ENCODE measurements around the gene MYH7. TPM values are rescaled to one million over a fixed set of nuclear protein-coding genes. Genes with fewer than 3 reads are reported as not detected.

Gene MYH7
- polyA plus RNA-seq, 3 donors from 2014 or later = not detected

DNA sequence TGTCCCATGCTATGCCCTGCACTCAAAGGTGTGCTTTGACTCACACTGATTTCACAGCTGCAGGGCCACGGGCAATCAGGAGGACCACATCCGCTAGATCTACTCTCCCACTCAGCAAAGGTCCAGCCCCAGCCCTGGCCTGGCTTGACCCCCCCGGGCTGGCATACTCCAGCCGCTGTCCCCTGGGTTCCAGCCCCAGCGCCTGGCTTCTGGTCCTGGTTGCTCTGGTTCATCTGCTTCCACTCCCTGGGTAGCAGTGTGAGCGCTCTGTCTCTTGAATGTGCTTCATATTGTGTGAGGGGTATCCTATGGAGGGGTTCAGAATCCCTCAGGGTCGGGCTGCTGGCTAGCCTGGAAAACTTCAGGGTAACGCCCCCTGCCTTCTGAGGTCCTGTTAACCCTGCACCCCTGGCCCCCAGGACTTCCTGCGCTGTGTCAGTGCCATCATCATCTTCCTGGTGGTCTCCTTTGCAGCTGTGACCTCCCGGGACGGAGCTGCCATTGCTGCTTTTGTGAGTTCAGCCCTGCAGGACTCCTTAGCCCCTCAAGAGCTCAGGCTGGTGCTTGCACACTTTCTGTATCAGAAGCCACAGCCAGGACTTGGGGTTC is 56.7 kb downstream of the MYH7 start:
- no peak overlapping the region for H3K27ac Mint-ChIP-seq
- DNase-seq = no peak
- no peaks in the 10 kb centered on the region for H3K9me3 Mint-ChIP-seq
- no peaks in the 10 kb centered on the region for H3K36me3 Mint-ChIP-seq
- no peak overlapping the region for H3K4me3 Mint-ChIP-seq
- no peaks in the 10 kb centered on the region for H3K4me1 Mint-ChIP-seq
- H3K27me3 Mint-ChIP-seq (ENCODE audit: low read depth in 3 of 3) = peaks cover 1 to 13% (median 2%) of the 10 kb centered on the region in 3 donors

- no peaks in the 10 kb centered on the region for H3K4me1 Mint-ChIP-seq
- peaks cover 1 to 11% (median 2%) of the 10 kb centered on the region in 3 donors for H3K27me3 Mint-ChIP-seq (ENCODE audit: low read depth in 3 of 3)
- DNase-seq = no peak
- no peaks in the 10 kb centered on the region for H3K36me3 Mint-ChIP-seq
- H3K4me3 Mint-ChIP-seq = no peak overlapping the region
- H3K27ac Mint-ChIP-seq = no peak overlapping the region
- H3K9me3 Mint-ChIP-seq = no peaks in the 10 kb centered on the region
These were observed 57.6 kb downstream of the MYH7 start for GRCh38 chr14:23377573-23378563.

DNA sequence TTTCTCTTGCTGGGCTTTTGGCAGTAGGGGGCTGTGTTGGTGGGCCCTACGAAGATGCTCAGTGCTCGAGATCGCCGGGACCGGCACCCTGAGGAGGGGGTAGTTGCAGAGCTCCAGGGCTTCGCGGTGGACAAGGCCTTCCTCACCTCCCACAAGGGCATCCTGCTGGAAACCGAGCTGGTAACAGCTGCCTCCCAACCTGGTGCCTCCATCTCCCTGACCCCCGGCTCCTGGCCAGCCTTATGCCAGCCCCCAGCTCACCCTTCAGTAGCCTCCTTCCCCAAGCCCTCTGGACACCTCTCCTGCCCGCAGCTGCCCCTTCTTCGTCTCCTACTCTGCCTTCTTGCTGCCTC is 58.3 kb downstream of the MYH7 start:
- no peak for DNase-seq
- Mint-ChIP-seq H3K4me3 (no peak overlapping the region), H3K27me3 (ENCODE audit: low read depth in 3 of 3) (peaks cover 1 to 7% (median 2%) of the 10 kb centered on the region in 3 donors), H3K27ac (no peak overlapping the region), H3K4me1 (no peaks in the 10 kb centered on the region), H3K9me3 (no peaks in the 10 kb centered on the region), H3K36me3 (no peaks in the 10 kb centered on the region)

DNA sequence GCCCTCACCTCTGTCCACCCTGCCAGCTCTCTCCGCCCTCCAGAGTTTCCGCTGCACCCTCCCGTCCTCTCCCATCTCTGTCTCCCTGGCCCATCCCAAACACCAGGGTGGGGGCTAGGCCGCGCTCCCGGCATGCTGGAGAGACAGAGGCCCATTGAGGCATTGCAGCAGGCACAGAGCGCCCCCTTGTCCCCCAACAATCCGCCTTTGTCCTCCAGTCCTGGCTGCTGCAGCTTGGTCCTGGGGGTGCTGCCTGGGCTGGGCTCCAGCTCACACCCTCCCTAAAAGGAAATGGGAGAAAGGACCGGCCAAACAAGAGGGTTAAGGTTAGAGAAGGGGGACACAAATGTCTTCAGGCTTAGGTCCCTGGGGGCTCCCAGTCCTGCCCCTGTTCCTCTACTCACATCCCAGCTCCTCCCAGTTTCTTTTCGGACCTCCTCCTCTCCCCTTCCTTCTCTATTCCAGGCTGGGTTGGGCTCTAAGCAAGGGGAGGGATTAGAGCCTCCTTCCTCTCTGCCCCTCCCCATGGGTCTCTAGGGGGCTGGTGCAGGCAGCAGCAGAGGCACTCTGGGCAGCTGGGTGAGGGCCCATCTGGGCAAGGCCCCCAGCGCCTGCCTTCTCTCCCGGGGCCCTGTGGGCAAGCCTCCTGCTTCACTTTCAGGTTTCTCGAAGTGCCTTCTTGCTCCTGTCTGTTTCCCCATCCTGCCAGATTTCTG is 58.8 kb downstream of the MYH7 start, which contains the start of gene CMTM5:
CMTM5 (plus strand) TSS at position 565 of the 716 bp plus-strand sequence. CDS start 206 bp downstream, outside the sequence.
- Mint-ChIP-seq H3K27me3 (ENCODE audit: low read depth in 3 of 3) (peaks cover 0 to 8% (median 1%) of the 10 kb centered on the region in 3 donors), H3K4me3 (no peak within 1 kb of the TSS), H3K9me3 (no peaks in the 10 kb centered on the region), H3K4me1 (no peaks in the 10 kb centered on the region), H3K36me3 (no peaks in the 10 kb centered on the region), H3K27ac (no peak within 1 kb of the TSS)
- DNase-seq = no peak

- peaks cover 0 to 5% (median 2%) of the 10 kb centered on the region in 3 donors for H3K27me3 Mint-ChIP-seq (ENCODE audit: low read depth in 3 of 3)
- no peaks in the 10 kb centered on the region for H3K4me1 Mint-ChIP-seq
- no peak overlapping the region for H3K4me3 Mint-ChIP-seq
These were observed 59.8 kb downstream of the MYH7 start for GRCh38 chr14:23375527-23376251.

GRCh38 chr14:23373041-23373440 is 62.4 kb downstream of the MYH7 start:
- no peak for DNase-seq

More at GRCh38 chr14:23375527-23376251, 59.8 kb downstream of the MYH7 start:
- Mint-ChIP-seq H3K9me3 (no peaks in the 10 kb centered on the region), H3K36me3 (no peaks in the 10 kb centered on the region), H3K27ac (no peak overlapping the region)
- no peak for DNase-seq

GRCh38 chr14:23372509-23372908 is 63.0 kb downstream of the MYH7 start, which contains the start of gene IL25:
TSS of gene IL25 (plus strand) at chr14:23372809.
- H3K27me3 Mint-ChIP-seq (ENCODE audit: low read depth in 3 of 3) = peaks cover 0 to 2% (median 2%) of the 10 kb centered on the region in 3 donors

More at GRCh38 chr14:23373041-23373440, 62.4 kb downstream of the MYH7 start:
- H3K27ac Mint-ChIP-seq = no peak overlapping the region
- no peaks in the 10 kb centered on the region for H3K4me1 Mint-ChIP-seq
- H3K4me3 Mint-ChIP-seq = no peak overlapping the region
- no peaks in the 10 kb centered on the region for H3K9me3 Mint-ChIP-seq
- H3K27me3 Mint-ChIP-seq (ENCODE audit: low read depth in 3 of 3) = peaks cover 0 to 2% (median 2%) of the 10 kb centered on the region in 3 donors
- no peaks in the 10 kb centered on the region for H3K36me3 Mint-ChIP-seq

GRCh38 chr14:23371865-23372264 is 63.6 kb downstream of the MYH7 start:
- Mint-ChIP-seq H3K27ac (no peak overlapping the region), H3K4me3 (no peak overlapping the region), H3K36me3 (no peaks in the 10 kb centered on the region), H3K9me3 (no peaks in the 10 kb centered on the region), H3K27me3 (ENCODE audit: low read depth in 3 of 3) (peaks cover 2 to 4% (median 3%) of the 10 kb centered on the region in 3 donors), H3K4me1 (no peaks in the 10 kb centered on the region)
- DNase-seq = no peak

More at GRCh38 chr14:23372509-23372908, 63.0 kb downstream of the MYH7 start, which contains the start of gene IL25:
- H3K4me1 Mint-ChIP-seq = no peaks in the 10 kb centered on the region
- no peaks in the 10 kb centered on the region for H3K9me3 Mint-ChIP-seq
- no peak for DNase-seq
- no peak within 1 kb of the TSS for H3K27ac Mint-ChIP-seq
- no peaks in the 10 kb centered on the region for H3K36me3 Mint-ChIP-seq
- no peak within 1 kb of the TSS for H3K4me3 Mint-ChIP-seq

- no peaks in the 10 kb centered on the region for H3K9me3 Mint-ChIP-seq
- no peak for DNase-seq
- peaks cover 2 to 4% (median 3%) of the 10 kb centered on the region in 3 donors for H3K27me3 Mint-ChIP-seq (ENCODE audit: low read depth in 3 of 3)
- no peaks in the 10 kb centered on the region for H3K36me3 Mint-ChIP-seq
- H3K4me1 Mint-ChIP-seq = no peaks in the 10 kb centered on the region
- no peak overlapping the region for H3K27ac Mint-ChIP-seq
- no peak overlapping the region for H3K4me3 Mint-ChIP-seq
These were observed 65.2 kb downstream of the MYH7 start for GRCh38 chr14:23370221-23370620.

DNA sequence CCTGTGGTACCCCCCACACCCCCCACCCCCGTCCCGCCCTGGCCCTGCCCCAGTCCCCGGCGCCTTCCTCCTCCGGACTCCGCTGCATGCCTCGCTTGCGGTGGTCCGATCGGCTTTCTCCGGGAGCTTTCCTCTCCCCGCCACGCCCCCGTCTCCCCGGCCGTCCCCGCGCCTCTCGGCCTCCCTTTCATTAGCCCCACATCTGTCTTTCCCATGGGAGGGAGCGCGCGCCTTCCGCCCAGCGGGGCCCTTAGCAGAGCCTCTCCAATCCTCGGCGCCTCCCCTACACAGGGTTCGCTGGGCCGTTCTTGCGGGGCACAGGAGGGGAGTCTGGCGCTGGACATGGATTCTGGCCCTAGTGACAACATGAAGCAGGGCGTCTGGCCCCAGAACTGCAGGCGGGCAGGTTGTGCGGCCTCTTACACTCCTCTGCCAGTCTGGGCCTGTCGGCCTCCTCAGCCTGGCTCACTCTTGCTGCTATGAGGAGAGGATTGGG is 69.0 kb downstream of the MYH7 start:
- Mint-ChIP-seq H3K4me1 (no peaks in the 10 kb centered on the region), H3K9me3 (no peaks in the 10 kb centered on the region)

GRCh38 chr14:23365732-23366425 is 69.6 kb downstream of the MYH7 start:
- no peak for DNase-seq
- Mint-ChIP-seq H3K4me1 (no peaks in the 10 kb centered on the region), H3K36me3 (no peaks in the 10 kb centered on the region), H3K27ac (no peak overlapping the region), H3K9me3 (no peaks in the 10 kb centered on the region), H3K4me3 (no peak overlapping the region), H3K27me3 (ENCODE audit: low read depth in 3 of 3) (peaks cover 4 to 7% (median 6%) of the 10 kb centered on the region in 3 donors)

More for the DNA sequence above, 69.0 kb downstream of the MYH7 start:
- no peak overlapping the region for H3K27ac Mint-ChIP-seq
- H3K4me3 Mint-ChIP-seq = no peak overlapping the region
- DNase-seq = no peak
- peaks cover 4 to 7% (median 7%) of the 10 kb centered on the region in 3 donors for H3K27me3 Mint-ChIP-seq (ENCODE audit: low read depth in 3 of 3)
- H3K36me3 Mint-ChIP-seq = no peaks in the 10 kb centered on the region

GRCh38 chr14:23365036-23365731 is 70.3 kb downstream of the MYH7 start, which contains the start of gene EFS:
TSS of gene EFS (minus strand) at chr14:23365172. CDS start at chr14:23365025, 147 bp downstream.
- Mint-ChIP-seq H3K9me3 (no peaks in the 10 kb centered on the region), H3K36me3 (no peaks in the 10 kb centered on the region), H3K4me1 (no peaks in the 10 kb centered on the region), H3K27ac (no peak within 1 kb of the TSS), H3K27me3 (ENCODE audit: low read depth in 3 of 3) (peaks cover 4 to 7% (median 6%) of the 10 kb centered on the region in 3 donors), H3K4me3 (no peak within 1 kb of the TSS)
- DNase-seq = no peak
